Measurements from ENCODE around the gene DBP.
A peak's percentile ranks its signal among the peaks of the same experiment; 100 is the strongest.

The DBP gene

DNA sequence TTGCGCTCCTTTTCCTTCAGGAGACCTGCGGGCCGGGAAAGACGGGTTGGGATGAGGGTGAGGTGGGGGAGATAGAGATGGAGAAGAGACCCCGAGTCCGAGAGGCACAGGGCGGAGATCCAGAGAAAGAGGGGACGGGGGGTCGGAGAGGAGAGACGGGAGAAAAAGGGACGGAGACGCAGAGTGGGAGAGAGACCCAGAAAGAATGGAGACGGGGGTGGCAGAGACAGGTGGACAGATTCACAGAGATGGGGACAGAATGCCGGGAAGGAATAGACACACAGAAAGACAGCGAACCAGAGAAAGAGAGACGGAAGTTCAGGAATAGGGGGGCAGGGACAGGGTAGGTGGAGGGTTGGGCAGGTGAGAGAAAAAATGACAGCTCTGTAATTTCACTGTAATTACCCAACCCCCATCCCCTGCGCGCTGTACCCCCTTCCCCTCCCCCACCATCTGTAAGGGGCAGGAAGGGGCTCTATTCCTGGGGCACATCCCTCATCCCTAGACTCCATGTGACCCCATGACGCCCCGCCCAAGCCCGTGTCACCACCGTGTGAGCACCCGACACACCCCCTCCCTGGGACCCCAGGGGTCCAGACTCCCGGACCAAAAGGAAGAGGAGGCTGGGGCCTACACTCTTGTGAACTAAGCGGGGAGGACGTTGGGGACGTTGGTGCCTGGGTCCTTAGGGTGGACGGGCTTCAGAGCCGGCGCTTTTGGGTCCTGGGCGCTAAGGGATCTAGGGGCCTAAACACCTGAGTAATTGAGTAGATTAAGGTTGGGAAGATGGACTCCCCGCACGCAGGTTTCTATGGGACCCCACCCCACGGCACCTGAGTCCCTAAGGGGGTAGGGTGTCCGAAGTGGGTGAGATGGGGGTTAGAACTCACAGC is 967 bp downstream of the DBP start:
- TF ChIP-seq, protein P1, sequence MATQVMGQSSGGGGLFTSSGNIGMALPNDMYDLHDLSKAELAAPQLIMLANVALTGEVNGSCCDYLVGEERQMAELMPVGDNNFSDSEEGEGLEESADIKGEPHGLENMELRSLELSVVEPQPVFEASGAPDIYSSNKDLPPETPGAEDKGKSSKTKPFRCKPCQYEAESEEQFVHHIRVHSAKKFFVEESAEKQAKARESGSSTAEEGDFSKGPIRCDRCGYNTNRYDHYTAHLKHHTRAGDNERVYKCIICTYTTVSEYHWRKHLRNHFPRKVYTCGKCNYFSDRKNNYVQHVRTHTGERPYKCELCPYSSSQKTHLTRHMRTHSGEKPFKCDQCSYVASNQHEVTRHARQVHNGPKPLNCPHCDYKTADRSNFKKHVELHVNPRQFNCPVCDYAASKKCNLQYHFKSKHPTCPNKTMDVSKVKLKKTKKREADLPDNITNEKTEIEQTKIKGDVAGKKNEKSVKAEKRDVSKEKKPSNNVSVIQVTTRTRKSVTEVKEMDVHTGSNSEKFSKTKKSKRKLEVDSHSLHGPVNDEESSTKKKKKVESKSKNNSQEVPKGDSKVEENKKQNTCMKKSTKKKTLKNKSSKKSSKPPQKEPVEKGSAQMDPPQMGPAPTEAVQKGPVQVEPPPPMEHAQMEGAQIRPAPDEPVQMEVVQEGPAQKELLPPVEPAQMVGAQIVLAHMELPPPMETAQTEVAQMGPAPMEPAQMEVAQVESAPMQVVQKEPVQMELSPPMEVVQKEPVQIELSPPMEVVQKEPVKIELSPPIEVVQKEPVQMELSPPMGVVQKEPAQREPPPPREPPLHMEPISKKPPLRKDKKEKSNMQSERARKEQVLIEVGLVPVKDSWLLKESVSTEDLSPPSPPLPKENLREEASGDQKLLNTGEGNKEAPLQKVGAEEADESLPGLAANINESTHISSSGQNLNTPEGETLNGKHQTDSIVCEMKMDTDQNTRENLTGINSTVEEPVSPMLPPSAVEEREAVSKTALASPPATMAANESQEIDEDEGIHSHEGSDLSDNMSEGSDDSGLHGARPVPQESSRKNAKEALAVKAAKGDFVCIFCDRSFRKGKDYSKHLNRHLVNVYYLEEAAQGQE (IDR thresholded peaks at IDR 0.05; ENCODE audit: low read depth): no peak
- TF ChIP-seq TAF1 (IDR thresholded peaks at IDR 0.05; ENCODE audit: low read depth): no peak
- peak; percentile 41; the same call in 1 of the 2 replicates for TF ChIP-seq ZBTB7A (IDR thresholded peaks at IDR 0.05; ENCODE audit: low read depth)

- TF ChIP-seq CEBPB (IDR thresholded peaks at IDR 0.05) (no peak), ZBTB7A (IDR thresholded peaks at IDR 0.05; ENCODE audit: low read depth) (peak; percentile 72; the same call in 1 of the 2 replicates), EGR1 (IDR thresholded peaks at IDR 0.05) (peak; percentile 66; the same call in 1 of the 2 replicates), MAX (IDR thresholded peaks at IDR 0.05) (peak; percentile 46; the same call in 1 of the 2 replicates)
- TF ChIP-seq, protein P2, sequence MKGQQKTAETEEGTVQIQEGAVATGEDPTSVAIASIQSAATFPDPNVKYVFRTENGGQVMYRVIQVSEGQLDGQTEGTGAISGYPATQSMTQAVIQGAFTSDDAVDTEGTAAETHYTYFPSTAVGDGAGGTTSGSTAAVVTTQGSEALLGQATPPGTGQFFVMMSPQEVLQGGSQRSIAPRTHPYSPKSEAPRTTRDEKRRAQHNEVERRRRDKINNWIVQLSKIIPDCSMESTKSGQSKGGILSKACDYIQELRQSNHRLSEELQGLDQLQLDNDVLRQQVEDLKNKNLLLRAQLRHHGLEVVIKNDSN (IDR thresholded peaks at IDR 0.05): no peak
Observed at GRCh38 chr19:48635263-48635965, 1.8 kb downstream of the DBP start.

DNA sequence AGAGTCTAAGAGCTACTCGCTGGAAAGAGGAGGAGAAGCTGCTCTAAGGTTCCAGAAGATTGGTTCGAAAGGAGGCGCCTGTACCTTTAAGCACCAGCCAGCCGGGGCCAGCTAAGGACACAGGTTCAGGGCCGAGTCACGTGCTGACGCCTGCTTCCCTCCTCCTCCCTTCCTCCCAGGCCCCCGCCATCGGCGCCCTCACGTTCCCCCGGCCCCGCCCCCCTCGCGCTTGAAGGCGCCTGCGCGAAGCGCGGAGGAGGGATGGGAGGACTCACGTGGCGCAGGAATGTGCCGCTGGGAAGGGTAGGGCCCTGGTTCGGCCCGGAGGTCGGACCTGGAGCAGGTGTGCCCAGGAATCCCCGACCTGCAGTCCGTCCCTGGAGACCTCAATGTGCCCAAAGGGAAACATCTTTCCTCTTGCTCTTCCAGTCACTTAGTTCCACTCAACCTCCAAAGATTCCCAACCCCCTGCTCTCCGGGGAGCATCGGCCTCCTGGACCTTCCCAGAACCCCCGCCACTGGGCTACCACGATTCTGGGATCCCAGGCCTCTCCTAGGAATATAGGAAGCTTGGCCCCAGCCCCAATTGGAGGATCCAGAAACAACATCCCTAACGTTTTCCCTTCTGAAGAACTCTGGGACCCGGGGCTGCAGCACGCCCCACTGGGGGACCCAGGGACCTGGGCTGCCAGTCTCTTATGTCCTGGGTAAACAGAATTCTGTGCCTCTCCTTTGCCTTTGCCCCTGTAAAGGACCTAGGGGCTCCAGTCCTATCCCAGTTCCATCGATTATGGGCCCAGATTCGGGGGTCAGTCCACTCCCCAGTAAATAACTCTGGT is 2.5 kb downstream of the DBP start:
- TF ChIP-seq MAX (IDR thresholded peaks at IDR 0.05): peak; percentile 97
- 0 out of 2 replicates have a peak, but pooled peaks have one; percentile 21 for TF ChIP-seq TAF1 (IDR thresholded peaks at IDR 0.05; ENCODE audit: low read depth)
- TF ChIP-seq ZBTB7A (IDR thresholded peaks at IDR 0.05; ENCODE audit: low read depth): no peak
- peak; percentile 68 for TF ChIP-seq TCF12 (IDR thresholded peaks at IDR 0.05; ENCODE audit: low read depth)
- peak; percentile 90 for TF ChIP-seq TEAD4 (IDR thresholded peaks at IDR 0.05)
- peak; percentile 15; the same call in 1 of the 2 replicates for TF ChIP-seq EGR1 (IDR thresholded peaks at IDR 0.05)
- TF ChIP-seq, protein P2 (IDR thresholded peaks at IDR 0.05): peak; percentile 97
- no peak for TF ChIP-seq CREB1 (IDR thresholded peaks at IDR 0.05; ENCODE audit: low read depth)
- peak; percentile 38; the same call in 1 of the 2 replicates for TF ChIP-seq EP300 (IDR thresholded peaks at IDR 0.05; ENCODE audit: borderline replicate concordance)

DNA sequence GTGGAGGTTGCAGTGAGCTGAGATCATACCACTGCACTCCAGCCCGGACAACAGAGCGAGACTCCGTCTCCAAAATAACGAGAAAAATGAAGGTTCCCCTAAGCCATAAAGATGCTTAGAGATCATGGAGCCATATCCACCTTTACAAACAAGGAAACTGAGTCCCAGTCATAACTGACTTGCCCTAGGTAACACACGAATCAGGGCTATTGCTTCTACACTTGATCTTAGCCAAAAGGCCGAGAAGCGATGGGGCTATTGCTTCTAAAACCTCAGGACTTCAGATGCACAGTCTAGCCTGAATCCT is 3.2 kb downstream of the DBP start:
- no peak for TF ChIP-seq MAX (IDR thresholded peaks at IDR 0.05)
- TF ChIP-seq CEBPB (IDR thresholded peaks at IDR 0.05): no peak
- TF ChIP-seq ZBTB7A (IDR thresholded peaks at IDR 0.05; ENCODE audit: low read depth): no peak
- no peak for TF ChIP-seq YY1 (IDR thresholded peaks at IDR 0.05; ENCODE audit: low read depth)
- TF ChIP-seq CREB1 (IDR thresholded peaks at IDR 0.05; ENCODE audit: low read depth): no peak
- TF ChIP-seq, protein P1 (IDR thresholded peaks at IDR 0.05; ENCODE audit: low read depth): no peak
- TF ChIP-seq, protein P2 (IDR thresholded peaks at IDR 0.05): no peak
- no peak for TF ChIP-seq TCF12 (IDR thresholded peaks at IDR 0.05; ENCODE audit: low read depth)
- TF ChIP-seq EGR1 (IDR thresholded peaks at IDR 0.05): no peak
- TF ChIP-seq FOXM1 (IDR thresholded peaks at IDR 0.05; ENCODE audit: borderline replicate concordance, low read depth): no peak
- no peak for TF ChIP-seq TAF1 (IDR thresholded peaks at IDR 0.05; ENCODE audit: low read depth)
- no peak for TF ChIP-seq RAD21 (IDR thresholded peaks at IDR 0.05; ENCODE audit: low read depth)
- no peak for TF ChIP-seq TEAD4 (IDR thresholded peaks at IDR 0.05)
- no peak for TF ChIP-seq NFIC (IDR thresholded peaks at IDR 0.05)
- TF ChIP-seq EP300 (IDR thresholded peaks at IDR 0.05; ENCODE audit: borderline replicate concordance): no peak

All from Ishikawa (cell line).